ENCODE results near the gene PIEZO1.
"Not testable (repeated sequence)": the region's sequence is repeated elsewhere in the genome, so short reads cannot be mapped to it uniquely, and the experiment has no call there.

Gene PIEZO1

GRCh38 chr16:88687254-88687576 is 97.8 kb downstream of the PIEZO1 start:
- no peak for DNase-seq (ENCODE audit: low spot score)

GRCh38 chr16:88686439-88687253 is 98.4 kb downstream of the PIEZO1 start, which contains the start of gene SNAI3:
TSS of gene SNAI3 (minus strand) at chr16:88686507. CDS start at chr16:88686406, 101 bp downstream.
- DNase-seq (ENCODE audit: low spot score): no peak

DNA sequence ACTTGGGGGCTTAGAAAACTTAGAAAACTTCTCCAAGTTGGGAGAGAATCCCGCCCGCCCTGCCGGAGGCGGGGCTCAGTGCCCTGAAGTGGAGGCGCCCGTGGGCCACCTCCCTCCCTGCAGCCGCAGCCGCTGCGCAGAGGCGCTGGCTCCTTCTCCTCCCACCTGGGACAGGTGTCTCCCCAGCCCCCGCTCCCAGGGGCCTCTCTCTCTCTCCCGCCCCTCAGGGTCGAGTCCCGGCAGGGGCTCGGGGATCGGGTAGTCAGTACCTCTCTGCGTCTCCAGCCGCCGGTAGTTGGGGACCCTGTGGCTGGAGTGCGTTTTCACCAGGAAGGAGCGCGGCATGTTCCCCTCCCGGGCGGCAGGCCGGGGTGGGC is 99.0 kb downstream of the PIEZO1 start:
- no peak for DNase-seq (ENCODE audit: low spot score)

GRCh38 chr16:88685156-88686061 is 99.6 kb downstream of the PIEZO1 start:
- no peak for DNase-seq (ENCODE audit: low spot score)

- DNase-seq (ENCODE audit: low spot score): no peak
Measured at GRCh38 chr16:88684569-88685155, 100.4 kb downstream of the PIEZO1 start.

- peak; percentile 61 for DNase-seq (ENCODE audit: low spot score)
Measured at GRCh38 chr16:88681709-88682451, 103.1 kb downstream of the PIEZO1 start.

DNA sequence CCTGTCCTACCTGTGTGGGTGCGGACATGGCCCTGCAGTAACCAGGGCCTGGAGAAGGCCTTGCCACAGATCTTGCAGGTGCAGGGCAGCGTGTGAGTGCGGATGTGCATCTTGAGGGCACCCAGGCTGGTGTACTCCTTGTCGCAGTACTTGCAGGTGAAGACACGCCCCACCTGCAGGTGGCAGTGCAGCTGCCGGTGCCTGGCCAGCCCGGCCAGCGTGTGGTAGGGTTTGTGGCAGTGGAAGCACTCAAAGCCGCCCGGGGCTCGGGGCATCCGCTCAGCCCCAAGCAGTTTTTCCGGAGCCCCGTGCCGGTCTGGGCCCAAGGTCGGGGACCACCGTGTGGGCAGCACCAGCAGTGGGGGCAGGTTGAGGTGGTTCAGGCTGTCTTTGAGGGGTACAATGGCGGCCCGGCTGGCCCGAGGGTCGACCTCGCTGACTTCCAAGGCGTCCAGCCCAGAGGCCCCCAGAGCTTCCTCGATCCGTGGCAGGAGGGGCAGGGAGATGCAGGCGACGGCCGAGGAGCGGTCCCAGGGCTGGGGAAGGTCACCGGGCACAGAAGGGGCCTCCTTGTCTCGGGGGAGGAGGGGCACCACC is 103.8 kb downstream of the PIEZO1 start:
- no peak for DNase-seq (ENCODE audit: low spot score)

- DNase-seq (ENCODE audit: low spot score): no peak
Measured at GRCh38 chr16:88680554-88681083, 104.4 kb downstream of the PIEZO1 start.

- DNase-seq (ENCODE audit: low spot score): no peak
Measured at GRCh38 chr16:88678224-88678979, 106.6 kb downstream of the PIEZO1 start.

- DNase-seq (ENCODE audit: low spot score): no peak
Measured at GRCh38 chr16:88677721-88678120, 107.3 kb downstream of the PIEZO1 start.

GRCh38 chr16:88676502-88677242 is 108.3 kb downstream of the PIEZO1 start:
- no peak for DNase-seq (ENCODE audit: low spot score)

DNA sequence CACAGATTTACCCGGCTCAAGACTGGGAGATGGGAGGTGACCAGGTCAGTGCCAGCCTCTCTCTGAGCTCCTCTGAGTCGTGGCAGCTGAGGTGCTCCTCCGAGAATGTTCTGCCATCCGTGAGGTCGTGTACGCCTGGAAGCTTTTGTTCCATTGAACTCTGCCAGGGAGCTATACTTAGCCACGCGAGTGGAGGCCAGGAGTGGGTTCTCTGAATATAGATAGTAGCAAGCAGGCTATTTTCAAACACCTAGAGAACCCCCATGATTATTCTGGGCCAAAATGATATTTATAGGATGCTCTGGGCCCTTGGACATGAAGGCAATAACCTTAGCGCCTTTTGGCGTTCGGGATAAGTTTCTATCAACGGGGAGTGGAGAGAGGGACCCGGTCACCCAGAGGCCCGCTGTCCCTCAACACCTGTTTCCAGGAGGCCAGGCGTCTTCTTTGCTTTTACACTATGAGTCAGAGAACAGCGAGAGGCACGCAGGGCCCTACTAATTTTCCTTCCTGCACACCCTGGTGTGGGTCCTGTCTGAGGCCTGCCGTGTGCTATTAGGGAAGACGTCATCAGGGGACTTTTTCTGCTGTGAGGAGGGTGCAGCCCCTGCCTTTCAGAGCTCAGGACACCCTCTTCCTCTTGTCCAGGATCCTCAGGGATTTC is 111.2 kb downstream of the PIEZO1 start:
- no peak for DNase-seq (ENCODE audit: low spot score)

- no peak for DNase-seq (ENCODE audit: low spot score)
Measured at GRCh38 chr16:88672776-88673175, 112.2 kb downstream of the PIEZO1 start.

- DNase-seq (ENCODE audit: low spot score): no peak
Measured at GRCh38 chr16:88671806-88672205, 113.2 kb downstream of the PIEZO1 start.

DNA sequence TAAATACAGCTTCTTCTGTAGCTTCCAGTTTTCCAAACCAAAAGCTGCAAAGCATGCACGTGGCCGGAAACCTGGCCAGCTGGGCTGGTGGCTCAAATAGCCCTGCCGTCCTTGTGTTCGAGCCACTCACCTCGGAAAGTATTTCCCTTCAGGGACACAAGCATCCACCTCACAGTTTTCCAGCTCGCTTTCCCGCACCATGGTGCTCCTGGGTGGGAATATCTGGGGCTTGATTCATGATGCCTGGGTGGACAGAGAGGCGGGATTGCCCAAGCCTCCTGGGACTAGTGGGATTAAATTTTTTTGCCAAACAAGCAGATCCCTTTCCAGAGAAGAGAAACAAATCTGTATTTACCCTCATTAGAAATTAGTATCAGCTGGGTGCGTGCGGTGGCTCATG is 115.0 kb downstream of the PIEZO1 start:
- no peak for DNase-seq (ENCODE audit: low spot score)

DNA sequence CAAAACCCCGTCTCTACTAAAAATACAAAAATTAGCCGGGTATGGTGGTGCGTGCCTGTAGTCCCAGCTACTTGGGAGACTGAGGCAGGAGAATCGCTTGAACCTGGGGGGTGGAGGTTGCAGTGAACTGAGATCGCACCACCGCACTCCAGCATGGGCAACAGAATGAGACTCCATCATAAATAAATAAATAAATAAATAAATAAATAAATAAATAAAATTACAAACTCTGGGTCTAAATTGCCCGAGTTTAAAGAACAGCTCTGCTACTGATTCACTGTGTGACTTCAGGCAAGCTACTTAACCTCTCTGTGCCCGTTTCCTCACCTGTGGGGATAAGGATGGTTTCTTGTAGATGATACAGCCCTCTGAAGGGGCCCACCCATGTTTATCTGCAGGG is 115.5 kb downstream of the PIEZO1 start:
- not testable (repeated sequence) for DNase-seq (ENCODE audit: low spot score)

DNA sequence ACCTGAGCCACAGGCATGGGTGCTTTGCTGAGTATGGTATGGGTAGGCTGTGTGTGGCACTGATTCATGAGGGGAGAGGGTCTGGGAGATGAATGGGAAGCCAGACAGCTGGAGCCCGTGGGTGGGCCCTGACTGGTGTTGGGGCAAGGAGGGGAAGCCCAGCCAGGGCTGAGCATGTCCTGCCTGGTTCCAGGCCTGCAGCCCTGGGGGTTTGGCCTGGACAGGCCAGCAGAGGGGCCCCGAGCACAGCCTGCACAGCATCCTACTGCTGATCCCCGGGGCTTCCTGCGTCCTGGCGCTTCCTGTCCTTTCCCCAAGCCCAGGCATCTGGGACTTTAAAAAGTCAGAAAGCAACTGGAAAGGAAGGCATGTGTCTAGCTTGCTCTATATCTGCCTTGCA is 117.6 kb downstream of the PIEZO1 start:
- DNase-seq (ENCODE audit: low spot score): no peak

- no peak for DNase-seq (ENCODE audit: low spot score)
Measured at GRCh38 chr16:88665570-88665969, 119.5 kb downstream of the PIEZO1 start.

Measured in globus pallidus (tissue), 1 donor.